Activated T-cell treated with anti-CD3 and anti-CD28 coated beads, Interleukin-2, amount 50 U/mL, for 4 hours (primary cell): ENCODE results near the gene FAM193A. TPM values are rescaled to one million over a fixed set of nuclear protein-coding genes. Genes with fewer than 3 reads are reported as not detected.

ENCODE experiments used
- ATAC-seq, 2 donors: fragments of 200-7000 bp; cut with Tn5 transposase; one replicate each; pipeline ENCODE4 v1.10.0; 2021
- DNase-seq: peaks from one replicate; pipeline ENCODE4 v3.0.0-alpha.2; 2020
- H3K27me3 Mint-ChIP-seq: one replicate; pipeline ENCODE4 v1.8.0; 2021; ENCODE audit warnings: low read depth, mixed read lengths
- H3K36me3 Mint-ChIP-seq: one replicate; pipeline ENCODE4 v1.8.0; 2022; ENCODE audit warnings: mixed read lengths; ENCODE audit not compliant: insufficient read depth
- H3K4me1 Mint-ChIP-seq: one replicate; pipeline ENCODE4 v1.8.0; 2021; ENCODE audit warnings: low read depth, mixed read lengths
- H3K4me3 Mint-ChIP-seq: one replicate; pipeline ENCODE4 v1.8.0; 2021; ENCODE audit warnings: mild to moderate bottlenecking, moderate library complexity, mixed read lengths
- H3K9me3 Mint-ChIP-seq: one replicate; pipeline ENCODE4 v1.8.0; 2021; ENCODE audit warnings: mixed read lengths
- total RNA-seq, 3 donors: library from RNA; stranded (reverse); gene quantifications; one replicate each; pipeline ENCODE4 v1.2.1, GENCODE V29; 2021

Gene FAM193A, protein sequence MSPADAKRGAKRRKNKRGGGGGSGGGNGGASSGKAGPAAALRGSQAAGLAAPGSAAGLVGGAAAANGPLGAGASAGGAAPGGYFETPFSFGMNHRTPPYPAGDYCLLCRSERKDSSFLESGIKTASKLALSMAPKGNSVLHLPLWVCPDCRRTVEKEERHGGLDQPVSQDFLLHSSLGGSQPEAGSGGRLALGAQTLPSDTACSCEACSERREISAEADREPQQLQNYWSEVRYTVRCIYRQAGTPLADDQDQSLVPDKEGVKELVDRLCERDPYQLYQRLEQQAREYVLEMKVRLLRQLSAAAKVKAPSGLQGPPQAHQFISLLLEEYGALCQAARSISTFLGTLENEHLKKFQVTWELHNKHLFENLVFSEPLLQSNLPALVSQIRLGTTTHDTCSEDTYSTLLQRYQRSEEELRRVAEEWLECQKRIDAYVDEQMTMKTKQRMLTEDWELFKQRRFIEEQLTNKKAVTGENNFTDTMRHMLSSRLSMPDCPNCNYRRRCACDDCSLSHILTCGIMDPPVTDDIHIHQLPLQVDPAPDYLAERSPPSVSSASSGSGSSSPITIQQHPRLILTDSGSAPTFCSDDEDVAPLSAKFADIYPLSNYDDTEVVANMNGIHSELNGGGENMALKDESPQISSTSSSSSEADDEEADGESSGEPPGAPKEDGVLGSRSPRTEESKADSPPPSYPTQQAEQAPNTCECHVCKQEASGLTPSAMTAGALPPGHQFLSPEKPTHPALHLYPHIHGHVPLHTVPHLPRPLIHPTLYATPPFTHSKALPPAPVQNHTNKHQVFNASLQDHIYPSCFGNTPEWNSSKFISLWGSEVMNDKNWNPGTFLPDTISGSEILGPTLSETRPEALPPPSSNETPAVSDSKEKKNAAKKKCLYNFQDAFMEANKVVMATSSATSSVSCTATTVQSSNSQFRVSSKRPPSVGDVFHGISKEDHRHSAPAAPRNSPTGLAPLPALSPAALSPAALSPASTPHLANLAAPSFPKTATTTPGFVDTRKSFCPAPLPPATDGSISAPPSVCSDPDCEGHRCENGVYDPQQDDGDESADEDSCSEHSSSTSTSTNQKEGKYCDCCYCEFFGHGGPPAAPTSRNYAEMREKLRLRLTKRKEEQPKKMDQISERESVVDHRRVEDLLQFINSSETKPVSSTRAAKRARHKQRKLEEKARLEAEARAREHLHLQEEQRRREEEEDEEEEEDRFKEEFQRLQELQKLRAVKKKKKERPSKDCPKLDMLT (N-terminal part only)
- 10 to 100 TPM; 24.7 to 25.3 (median 24.9) TPM for total RNA-seq

- Mint-ChIP-seq H3K27me3 (no peaks in the 10 kb centered on the region), H3K4me3 (peak within 1 kb of the TSS; percentile 90), H3K9me3 (no peaks in the 10 kb centered on the region), H3K4me1 (peaks cover 21% of the 10 kb centered on the region), H3K36me3 (no peaks in the 10 kb centered on the region)
- DNase-seq (peak; percentile 98), ATAC-seq (peak; percentile 91 to 92)
Measured at GRCh38 chr4:2536193-2537010, at the start of gene FAM193A. Gene FAM193A (plus strand): TSS chr4:2536647. CDS start chr4:2536916, 269 bp downstream.

DNA sequence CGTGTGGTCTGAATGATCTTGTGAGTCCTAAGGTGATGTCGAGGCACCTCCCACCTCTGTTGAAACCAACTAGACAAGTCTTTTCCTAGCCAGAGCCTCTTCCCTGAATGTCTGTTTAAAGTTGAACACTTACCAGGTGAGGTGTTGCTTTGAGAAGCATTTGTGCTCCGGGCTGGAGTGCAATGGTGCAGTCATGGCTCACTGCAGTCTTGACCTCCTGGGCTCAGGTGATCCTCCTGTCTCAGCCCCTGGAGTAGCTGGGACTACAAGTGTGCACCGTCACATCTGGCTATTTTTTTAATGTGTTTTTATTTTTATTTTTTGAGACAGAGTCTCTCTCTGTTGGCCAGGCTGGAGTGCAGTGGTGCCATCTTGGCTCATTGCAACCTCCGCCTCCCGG, 49.5 kb upstream of the FAM193A start:
- Mint-ChIP-seq H3K4me3 (no peak overlapping the region), H3K4me1 (peaks cover 67% of the 10 kb centered on the region), H3K36me3 (peaks cover 9% of the 10 kb centered on the region), H3K9me3 (no peaks in the 10 kb centered on the region), H3K27me3 (no peaks in the 10 kb centered on the region)
- no peak for ATAC-seq
- DNase-seq, result no peak

GRCh38 chr4:2487632-2488031, 48.8 kb upstream of the FAM193A start:
- peak; percentile 23 to 41 for ATAC-seq
- H3K9me3 Mint-ChIP-seq, result no peaks in the 10 kb centered on the region
- DNase-seq, result no peak
- peaks cover 61% of the 10 kb centered on the region for H3K4me1 Mint-ChIP-seq
- no peaks in the 10 kb centered on the region for H3K27me3 Mint-ChIP-seq
- peaks cover 13% of the 10 kb centered on the region for H3K36me3 Mint-ChIP-seq
- H3K4me3 Mint-ChIP-seq, result no peak overlapping the region

DNA sequence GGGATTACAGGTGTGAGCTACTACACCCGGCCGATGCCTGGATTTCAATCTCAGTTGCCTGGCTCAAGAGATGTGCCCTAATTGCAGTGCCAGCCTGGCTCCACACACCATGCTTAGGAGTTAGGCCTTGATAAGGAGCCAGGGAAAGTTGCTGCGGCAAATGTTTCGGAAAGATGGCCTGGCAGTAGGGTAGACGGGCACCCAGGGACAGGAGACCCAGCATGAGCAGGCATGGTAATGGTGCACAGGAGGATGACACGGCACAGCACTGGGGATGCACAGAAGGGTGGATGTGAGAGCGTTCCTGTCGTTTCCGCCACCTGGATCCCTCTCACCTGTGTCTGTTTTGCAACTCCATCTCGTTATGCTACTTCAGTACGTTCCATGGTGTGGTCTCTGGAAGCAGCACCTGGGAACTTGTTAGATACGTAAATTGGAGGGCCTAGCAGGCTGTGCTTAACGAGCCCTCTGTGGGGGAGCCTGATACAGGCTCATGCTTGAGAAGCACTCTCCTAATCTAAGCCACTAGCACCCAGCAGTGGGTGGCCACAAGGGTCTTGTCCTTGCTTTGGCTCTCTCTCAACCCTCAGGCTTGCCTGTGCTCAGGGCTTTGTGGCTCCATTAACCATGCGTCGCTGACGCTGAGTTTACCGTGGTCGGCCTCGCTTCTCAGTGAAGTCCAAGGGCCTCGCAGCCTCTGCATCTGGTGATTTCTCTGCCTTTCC, 47.2 kb upstream of the FAM193A start:
- peaks cover 20% of the 10 kb centered on the region for H3K36me3 Mint-ChIP-seq
- no peak for ATAC-seq

DNA sequence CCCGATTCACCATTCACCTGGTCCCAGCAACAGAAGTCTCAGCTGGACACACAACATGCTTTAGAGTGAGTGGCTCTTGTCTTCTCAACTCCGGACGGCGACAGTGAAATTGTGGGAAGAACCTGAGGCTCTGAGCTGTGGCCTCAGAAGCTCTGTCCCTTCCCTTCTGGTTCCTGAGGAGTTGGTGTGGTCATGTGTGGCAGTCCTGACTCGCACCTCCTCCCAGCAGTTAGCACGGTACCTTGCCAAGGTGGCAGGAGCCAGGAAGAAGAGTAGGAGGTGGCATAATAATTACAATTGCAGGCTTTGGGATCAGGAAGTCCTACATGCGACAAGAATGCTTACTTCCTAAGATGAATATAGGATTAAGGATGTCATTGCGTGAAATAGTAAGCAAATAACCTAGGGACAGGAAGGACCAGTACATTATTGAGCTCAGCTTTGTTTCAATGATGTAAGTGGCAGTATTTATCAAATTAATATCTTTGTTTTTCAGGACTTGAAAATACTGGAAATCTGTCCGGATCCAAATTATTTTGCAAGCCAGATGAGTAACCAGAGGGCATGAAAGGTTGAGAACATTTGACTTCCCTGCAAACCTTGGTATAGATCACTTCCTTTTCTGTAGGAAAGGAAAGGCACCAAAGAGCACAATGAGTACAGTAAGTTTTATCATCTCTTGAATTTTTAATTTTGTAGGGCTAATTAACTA, 46.5 kb upstream of the FAM193A start:
- ATAC-seq (no peak), DNase-seq (no peak)
- Mint-ChIP-seq H3K4me3 (no peak overlapping the region), H3K36me3 (peaks cover 23% of the 10 kb centered on the region), H3K27me3 (no peaks in the 10 kb centered on the region), H3K9me3 (no peaks in the 10 kb centered on the region), H3K4me1 (peaks cover 43% of the 10 kb centered on the region)

More for the DNA sequence above, 47.2 kb upstream of the FAM193A start:
- no peak for DNase-seq
- H3K4me1 Mint-ChIP-seq, result peaks cover 51% of the 10 kb centered on the region
- no peaks in the 10 kb centered on the region for H3K27me3 Mint-ChIP-seq
- H3K4me3 Mint-ChIP-seq, result no peak overlapping the region
- no peaks in the 10 kb centered on the region for H3K9me3 Mint-ChIP-seq

GRCh38 chr4:2492970-2493369, 43.5 kb upstream of the FAM193A start:
- no peak for DNase-seq
- H3K36me3 Mint-ChIP-seq, result peaks cover 38% of the 10 kb centered on the region

GRCh38 chr4:2494992-2495391, 41.5 kb upstream of the FAM193A start:
- no peak for DNase-seq
- no peak for ATAC-seq
- peaks cover 6% of the 10 kb centered on the region for H3K4me1 Mint-ChIP-seq
- peaks cover 41% of the 10 kb centered on the region for H3K36me3 Mint-ChIP-seq
- no peak overlapping the region for H3K4me3 Mint-ChIP-seq
- H3K9me3 Mint-ChIP-seq, result no peaks in the 10 kb centered on the region
- no peaks in the 10 kb centered on the region for H3K27me3 Mint-ChIP-seq

More at GRCh38 chr4:2492970-2493369, 43.5 kb upstream of the FAM193A start:
- no peak for ATAC-seq
- H3K4me3 Mint-ChIP-seq, result no peak overlapping the region
- H3K9me3 Mint-ChIP-seq, result no peaks in the 10 kb centered on the region
- H3K27me3 Mint-ChIP-seq, result no peaks in the 10 kb centered on the region
- peaks cover 16% of the 10 kb centered on the region for H3K4me1 Mint-ChIP-seq

DNA sequence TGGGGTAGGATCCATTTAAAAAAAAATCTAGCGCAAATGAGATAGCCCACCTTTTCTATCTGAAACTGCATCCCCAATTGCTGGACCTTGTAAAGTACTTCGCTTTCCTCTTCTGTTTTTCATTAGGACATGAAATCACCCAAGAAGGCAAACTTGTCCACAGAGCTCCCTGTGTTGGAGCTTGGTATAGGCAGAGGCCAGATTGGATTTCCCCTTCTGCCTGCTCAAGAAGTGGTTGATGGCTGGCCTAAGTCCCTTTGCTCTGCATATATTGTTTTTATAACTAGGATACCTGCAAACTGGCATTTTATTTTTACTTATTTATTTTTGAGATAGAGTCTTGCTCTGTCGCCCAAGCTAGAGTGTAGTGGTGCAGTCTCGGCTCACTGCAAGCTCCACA, 39.1 kb upstream of the FAM193A start:
- no peak for ATAC-seq
- Mint-ChIP-seq H3K4me1 (peaks cover 8% of the 10 kb centered on the region), H3K36me3 (peaks cover 46% of the 10 kb centered on the region), H3K9me3 (no peaks in the 10 kb centered on the region), H3K4me3 (no peak overlapping the region), H3K27me3 (no peaks in the 10 kb centered on the region)
- DNase-seq, result no peak

DNA sequence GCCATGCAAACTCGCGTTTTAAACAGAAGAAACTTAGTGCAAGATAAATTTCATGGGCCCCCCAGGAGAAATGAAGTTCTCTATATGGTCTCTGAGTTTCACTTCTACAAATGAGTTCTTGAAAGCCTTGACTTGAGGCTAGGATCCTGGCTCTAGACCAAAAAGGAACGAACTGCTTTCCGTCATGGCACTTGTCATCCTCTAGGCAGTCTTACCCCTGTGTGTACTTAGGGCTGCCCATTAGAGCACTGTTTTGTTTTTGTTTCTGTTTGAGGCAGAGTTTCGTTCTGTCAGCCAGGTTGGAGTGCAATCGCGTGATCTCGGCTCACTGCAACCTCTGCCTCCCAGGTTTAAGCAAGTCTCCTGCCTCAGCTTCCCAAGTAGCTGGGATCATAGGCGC, 38.5 kb upstream of the FAM193A start:
- DNase-seq (no peak), ATAC-seq (no peak)
- H3K9me3 Mint-ChIP-seq, result no peaks in the 10 kb centered on the region
- H3K4me1 Mint-ChIP-seq, result peaks cover 6% of the 10 kb centered on the region
- H3K27me3 Mint-ChIP-seq, result no peaks in the 10 kb centered on the region
- no peak overlapping the region for H3K4me3 Mint-ChIP-seq
- H3K36me3 Mint-ChIP-seq, result peaks cover 40% of the 10 kb centered on the region

GRCh38 chr4:2500547-2500946, 35.9 kb upstream of the FAM193A start:
- Mint-ChIP-seq H3K9me3 (no peaks in the 10 kb centered on the region), H3K4me1 (peaks cover 6% of the 10 kb centered on the region), H3K36me3 (peaks cover 38% of the 10 kb centered on the region), H3K27me3 (no peaks in the 10 kb centered on the region), H3K4me3 (no peak overlapping the region)
- no peak for DNase-seq
- peak; percentile 63 to 68 for ATAC-seq

DNA sequence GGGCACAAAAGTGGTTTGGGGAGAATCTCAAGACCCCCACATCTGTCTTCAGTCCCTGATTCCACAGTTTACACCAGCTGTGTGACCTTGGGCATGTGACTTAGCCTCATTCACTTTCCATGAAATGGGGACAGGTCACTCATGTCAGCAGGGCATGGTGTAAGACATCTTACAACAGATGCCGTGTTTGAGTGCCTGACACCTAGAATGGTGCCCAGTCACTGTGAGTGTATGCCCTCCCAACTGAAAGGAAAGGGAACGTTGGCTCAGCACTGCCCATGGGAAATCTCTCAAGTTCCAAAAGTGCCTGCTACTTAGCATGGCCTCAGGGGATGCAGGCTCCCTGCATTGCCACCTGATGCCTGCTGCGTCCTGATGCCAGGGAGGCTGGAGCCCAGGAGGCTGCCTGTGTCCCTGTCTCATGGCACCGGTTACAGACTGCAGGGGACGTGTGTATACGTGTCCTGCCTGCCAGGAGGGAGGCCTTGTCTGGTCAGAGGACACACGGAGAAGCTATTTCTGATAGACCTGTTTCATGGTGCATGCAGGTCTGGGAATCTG, 35.3 kb upstream of the FAM193A start:
- ATAC-seq, result no peak
- no peak for DNase-seq
- peaks cover 6% of the 10 kb centered on the region for H3K4me1 Mint-ChIP-seq
- no peaks in the 10 kb centered on the region for H3K27me3 Mint-ChIP-seq
- H3K9me3 Mint-ChIP-seq, result no peaks in the 10 kb centered on the region
- peaks cover 35% of the 10 kb centered on the region for H3K36me3 Mint-ChIP-seq
- no peak overlapping the region for H3K4me3 Mint-ChIP-seq

DNA sequence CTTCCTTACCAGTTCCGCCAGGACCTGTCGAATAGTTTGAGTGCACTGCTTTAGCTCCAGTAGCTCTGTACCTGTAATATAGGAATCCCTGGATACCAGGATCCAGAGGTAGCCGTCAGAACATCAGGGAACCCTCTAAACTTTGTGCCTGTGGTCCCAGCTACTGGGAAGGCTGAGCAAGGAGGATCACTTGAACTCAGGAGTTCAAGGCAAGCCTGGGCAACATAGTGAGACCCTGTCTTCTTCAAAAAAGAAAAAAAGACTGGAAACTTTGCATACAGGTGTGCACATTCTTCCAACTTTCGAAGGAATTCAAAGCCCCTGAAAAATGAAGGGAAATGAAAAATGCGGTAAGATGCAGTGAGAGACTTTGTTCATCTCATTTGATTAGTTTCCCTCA, 32.6 kb upstream of the FAM193A start:
- no peaks in the 10 kb centered on the region for H3K9me3 Mint-ChIP-seq
- peaks cover 7% of the 10 kb centered on the region for H3K4me1 Mint-ChIP-seq
- DNase-seq (no peak), ATAC-seq (no peak)
- H3K36me3 Mint-ChIP-seq, result peaks cover 30% of the 10 kb centered on the region
- H3K4me3 Mint-ChIP-seq, result no peak overlapping the region
- H3K27me3 Mint-ChIP-seq, result no peaks in the 10 kb centered on the region
